ENCODE measurements around the gene FXR2.
"Not testable (repeated sequence)": the region's sequence is repeated elsewhere in the genome, so short reads cannot be mapped to it uniquely, and the experiment has no call there.

Gene FXR2

DNA sequence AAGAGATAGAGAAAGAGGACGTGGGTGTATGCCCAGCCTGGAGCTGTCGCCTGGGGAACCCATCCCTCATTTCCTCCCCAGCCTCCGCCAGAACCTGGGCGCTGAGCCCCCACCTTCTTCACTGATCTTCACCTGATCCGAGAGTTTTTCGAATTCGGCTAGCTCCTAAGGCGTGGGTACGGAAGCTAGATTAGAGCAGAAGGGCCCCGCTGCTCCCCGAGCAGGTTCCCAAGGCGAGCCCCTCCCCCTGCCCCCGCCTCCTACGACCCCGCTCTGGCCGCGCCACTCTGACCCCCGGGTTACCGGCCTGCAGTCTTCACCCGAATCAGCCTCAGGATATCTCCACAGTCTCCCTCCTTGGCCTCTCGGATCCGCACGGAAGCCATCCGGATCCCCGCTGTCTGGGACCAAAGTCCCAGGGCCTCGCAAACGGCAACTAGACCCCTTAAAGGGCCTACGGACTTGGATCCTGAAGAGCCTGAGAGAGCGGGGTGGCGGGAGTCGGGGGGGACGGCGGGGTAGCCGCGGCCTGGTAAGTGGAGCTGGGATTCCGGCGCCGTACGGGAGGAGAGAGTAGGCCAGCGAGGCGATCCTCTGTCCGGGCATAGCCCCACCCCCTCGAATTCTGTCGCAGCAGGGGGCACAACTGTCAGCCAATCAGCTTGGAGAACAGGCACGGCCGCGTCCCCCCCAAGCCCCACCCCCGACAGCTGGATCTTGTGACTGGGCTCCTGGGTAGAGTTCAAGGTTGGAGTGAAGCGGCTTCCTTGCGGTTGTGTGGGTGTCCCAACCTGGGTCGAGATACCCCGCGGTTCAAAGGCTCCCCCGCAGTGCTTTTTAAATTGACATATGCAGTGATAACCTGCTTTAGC is 12.8 kb upstream of the FXR2 start, which contains the start of gene SAT2:
SAT2 (minus strand) TSS at position 572 of the 872 bp plus-strand sequence; CDS start at position 386, 186 bp downstream.
- DNase-seq, result peak; percentile 90

GRCh38 chr17:7626956-7627249 is 12.2 kb upstream of the FXR2 start:
- no peak for DNase-seq

DNA sequence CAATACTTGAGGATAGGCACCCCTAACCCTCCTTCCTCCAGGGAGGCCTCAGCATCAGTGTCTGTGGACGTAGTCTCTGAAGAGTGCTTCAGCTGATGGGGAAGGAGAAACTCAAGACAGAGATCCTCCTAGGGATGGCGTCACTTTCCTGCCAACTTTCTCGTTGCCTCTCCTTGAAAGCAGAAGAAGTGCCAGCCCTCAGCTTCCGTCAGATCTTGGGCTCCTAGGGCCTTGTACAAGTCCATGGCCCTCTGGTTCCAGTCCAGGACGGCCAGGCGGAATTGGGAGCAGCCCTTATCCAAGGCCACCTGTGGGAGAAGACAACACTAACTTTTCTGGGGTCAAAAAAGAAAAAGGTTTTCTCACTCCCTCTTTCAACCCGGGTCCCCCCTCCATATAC is 11.6 kb upstream of the FXR2 start:
- no peak for DNase-seq

- DNase-seq, result not testable (repeated sequence)
Measured at GRCh38 chr17:7625749-7626148, 11.1 kb upstream of the FXR2 start.

DNA sequence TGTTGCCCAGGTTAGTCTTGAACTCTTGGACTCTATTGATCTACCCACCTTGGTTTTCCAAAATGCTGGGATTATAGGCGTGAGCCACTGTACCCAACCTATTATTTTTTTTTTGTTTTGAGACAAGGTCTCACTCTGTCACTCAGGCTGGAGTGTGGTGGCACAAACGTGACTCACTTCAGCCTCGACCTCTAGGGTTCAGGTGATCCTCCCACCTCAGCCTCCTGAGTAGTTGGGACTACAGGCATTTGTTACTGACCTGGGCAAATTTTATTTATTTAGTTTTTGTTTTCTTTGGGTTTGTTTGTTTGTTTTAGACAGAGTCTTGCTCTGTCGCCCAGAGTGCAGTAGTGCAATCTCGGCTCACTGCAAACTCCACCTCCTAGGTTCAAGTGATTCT is 9.0 kb upstream of the FXR2 start:
- no peak for DNase-seq

DNA sequence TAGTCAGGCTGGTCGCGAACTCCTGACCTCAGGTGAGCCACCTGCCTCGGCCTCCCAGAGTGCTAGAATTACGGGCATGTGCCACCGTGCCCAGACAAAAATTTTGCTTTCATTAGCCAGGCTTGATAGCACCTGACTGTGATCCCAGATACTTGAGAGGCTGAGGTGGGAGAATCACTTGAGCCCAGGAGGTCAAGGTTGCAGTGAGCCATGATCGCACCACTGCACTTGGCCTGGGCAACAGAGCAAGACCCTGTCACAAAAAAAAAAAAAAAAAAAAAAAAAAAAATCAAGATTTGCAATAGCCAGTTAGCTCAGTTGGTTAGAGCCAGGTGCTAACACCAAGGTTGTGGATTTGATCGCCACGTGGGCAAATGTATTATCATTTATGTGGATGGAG is 6.1 kb upstream of the FXR2 start:
- DNase-seq, result no peak

DNA sequence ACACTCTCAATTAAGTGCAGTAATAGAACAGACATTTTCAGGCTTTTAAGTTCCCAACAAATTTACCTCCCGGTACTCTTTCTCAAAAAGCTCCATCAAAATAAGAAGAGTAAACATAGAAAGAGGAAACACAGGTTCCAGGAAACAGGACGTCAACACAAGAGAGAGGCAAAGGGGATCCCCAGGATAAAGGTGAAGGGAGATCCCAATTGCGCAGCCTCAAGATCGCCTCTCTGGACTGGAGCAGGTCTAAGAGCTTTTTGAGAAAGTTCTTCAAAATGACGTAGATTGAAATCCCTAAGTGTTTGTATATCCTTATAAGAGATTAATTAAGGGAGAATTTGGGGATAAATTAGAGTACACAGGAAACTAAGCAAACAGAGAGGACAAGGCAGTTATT is 3.9 kb upstream of the FXR2 start:
- no peak for DNase-seq

DNA sequence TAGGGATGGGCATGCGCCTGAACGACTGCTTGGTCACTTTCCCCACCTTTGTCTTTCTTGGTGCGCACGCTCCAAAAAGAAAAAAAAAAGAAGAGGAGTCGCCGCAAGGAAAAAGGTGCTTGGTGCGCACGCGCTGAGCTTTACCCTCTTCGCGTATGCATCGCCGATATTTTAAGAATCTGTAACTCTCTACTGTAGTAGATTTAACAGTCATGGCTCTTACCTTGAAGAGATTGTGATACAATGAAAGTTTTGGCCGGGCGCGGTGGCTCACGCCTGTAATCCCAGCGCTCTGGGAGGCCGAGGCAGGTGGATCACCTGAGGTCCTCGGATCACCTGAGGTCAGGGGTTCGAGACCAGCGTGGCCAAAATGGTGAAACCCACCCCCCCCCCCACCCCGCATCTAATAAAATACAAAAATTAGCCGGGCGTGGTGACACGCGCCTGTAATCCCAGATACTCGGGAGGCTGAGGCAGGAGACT is 609 bp upstream of the FXR2 start:
- no peak for DNase-seq

- DNase-seq, result no peak
Measured at GRCh38 chr17:7613769-7614424, 800 bp downstream of the FXR2 start.

DNA sequence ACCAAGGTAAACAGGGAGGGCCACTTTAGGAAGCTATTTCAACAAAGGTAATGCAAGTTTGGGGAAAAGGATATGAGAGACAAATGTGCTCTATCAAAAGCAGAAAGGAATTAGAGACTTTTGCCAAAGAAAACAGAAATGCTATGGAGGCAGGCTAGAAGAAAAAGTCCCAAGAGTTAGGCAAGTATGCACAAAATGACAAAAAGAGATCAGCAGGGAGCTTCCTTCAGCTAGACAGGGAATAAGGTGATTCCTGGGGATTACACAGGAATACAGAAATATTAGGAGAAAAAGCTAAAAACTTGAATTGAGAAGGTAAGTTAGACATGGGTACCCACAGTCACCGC is 2.4 kb downstream of the FXR2 start:
- no peak for DNase-seq

DNA sequence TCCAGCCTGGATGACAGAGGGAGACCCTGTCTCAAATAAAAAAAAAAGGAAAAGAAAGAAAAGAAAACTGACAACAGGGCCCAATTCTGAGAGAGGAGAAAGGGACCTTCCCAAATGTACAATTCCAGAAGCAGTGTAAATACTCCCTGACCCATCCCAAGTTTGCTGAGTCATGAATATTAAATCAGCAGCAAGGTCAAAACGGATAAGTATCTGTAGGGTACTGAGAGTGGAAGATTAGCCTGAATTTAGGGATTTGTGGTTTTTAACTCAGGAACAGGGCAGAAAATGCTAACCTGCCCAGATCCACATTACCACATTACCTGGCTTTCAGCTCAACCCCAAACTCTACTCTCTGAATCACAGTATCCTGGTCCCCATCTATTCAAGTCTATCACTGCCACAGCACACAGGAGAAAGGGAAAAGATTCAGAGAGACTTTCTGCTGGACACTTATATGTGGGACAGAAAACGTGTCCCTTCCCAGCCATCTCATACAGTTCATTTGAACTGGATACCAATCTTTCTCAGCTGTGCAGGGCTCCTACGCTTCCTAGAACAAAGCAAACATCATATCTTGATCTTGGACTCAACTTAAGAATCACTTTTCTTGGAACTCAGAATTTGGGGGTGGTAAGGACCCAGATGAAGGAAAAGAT is 2.9 kb downstream of the FXR2 start:
- DNase-seq, result no peak

DNA sequence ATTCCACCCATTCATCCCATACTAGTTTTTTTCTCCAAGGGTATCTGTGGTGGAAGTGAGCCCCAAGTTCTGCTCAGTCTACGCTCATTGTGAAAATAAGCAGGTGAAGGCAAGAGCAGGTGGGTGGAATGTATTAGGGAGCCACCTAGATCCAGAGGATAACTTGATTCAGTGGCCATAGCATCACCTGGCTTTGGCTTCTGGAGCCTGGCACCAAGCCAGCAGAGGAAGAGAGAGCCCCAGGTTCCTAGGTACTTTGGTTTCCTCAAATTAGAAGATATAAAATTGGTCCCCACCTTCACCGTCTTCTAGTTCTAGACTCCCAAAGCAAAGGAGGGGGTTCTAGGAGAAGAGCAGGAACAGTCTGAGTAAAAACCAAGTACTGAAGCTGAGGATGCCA is 4.1 kb downstream of the FXR2 start:
- no peak for DNase-seq

GRCh38 chr17:7606280-7606679 is 8.4 kb downstream of the FXR2 start:
- no peak for DNase-seq

DNA sequence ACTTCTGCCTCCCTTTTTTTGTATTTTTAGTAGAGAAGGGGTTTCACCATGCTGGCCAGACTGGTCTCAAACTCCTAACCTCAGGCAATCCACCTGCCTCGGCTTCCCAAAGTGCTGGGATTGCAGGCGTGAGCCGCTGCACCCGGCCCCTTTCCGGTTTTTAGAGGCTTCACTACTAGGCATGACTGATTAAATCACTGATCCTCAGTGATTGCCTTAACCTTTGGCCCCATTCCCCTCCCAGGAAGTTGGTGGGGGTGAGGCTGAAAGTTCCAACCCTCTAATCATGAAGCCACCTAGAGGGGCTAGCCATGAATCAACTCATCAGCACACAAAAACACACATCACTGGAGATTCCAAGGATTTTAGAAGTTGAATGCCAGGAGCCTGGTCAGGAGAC is 17.1 kb downstream of the FXR2 start:
- not testable (repeated sequence) for DNase-seq

DNA sequence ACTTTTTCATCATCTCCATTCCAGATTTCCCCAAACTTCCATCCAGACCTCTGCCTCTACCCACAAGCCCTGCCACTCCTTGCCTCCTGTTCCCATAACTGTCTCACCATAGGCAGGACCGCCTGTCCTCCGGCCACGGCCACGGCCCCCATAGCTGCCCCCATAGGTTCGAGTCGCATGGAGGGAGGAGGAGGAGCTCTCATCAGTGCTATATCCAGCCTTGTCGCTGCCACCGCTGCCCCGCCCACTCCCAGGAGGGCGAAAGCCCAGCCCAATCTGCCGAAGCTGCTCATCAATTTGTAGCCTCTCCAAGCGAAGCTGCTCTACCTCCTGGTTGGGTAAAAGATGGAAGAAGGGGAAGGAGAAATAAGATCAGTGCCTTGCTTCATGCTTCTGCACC is 21.4 kb downstream of the FXR2 start:
- no peak for DNase-seq

DNA sequence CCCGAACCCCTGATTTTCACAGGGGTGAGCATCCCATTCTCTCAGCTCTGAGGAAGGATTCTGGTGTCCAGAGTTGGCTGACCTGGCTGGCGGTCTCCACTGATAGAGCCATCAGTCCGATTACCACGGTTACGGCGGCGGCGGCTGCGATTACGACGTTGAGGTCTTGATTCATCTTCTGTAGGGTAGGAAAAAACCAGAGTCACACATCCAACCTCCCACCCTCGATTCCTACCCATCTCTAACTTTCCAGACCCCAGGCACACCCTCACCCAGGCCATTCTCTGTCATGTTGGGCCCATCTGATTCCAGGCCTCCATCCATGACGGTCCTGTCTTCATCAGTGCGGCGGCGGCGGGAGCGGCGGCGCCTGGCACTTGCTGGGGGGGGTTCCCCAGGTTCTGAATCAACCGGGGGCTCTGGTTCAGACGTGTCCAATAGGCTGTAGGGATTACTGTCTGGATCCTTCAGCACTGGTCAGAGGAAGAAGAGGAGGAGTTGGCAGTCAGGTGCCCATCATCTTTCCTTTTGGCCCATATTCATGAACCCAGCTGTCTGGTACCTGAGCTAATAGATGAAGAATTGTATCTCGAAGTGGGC is 22.2 kb downstream of the FXR2 start:
- no peak for DNase-seq

- no peak for DNase-seq
Measured at GRCh38 chr17:7591596-7591995, 23.1 kb downstream of the FXR2 start.

- DNase-seq, result no peak
Measured at GRCh38 chr17:7590743-7591142, 24.0 kb downstream of the FXR2 start.

DNA sequence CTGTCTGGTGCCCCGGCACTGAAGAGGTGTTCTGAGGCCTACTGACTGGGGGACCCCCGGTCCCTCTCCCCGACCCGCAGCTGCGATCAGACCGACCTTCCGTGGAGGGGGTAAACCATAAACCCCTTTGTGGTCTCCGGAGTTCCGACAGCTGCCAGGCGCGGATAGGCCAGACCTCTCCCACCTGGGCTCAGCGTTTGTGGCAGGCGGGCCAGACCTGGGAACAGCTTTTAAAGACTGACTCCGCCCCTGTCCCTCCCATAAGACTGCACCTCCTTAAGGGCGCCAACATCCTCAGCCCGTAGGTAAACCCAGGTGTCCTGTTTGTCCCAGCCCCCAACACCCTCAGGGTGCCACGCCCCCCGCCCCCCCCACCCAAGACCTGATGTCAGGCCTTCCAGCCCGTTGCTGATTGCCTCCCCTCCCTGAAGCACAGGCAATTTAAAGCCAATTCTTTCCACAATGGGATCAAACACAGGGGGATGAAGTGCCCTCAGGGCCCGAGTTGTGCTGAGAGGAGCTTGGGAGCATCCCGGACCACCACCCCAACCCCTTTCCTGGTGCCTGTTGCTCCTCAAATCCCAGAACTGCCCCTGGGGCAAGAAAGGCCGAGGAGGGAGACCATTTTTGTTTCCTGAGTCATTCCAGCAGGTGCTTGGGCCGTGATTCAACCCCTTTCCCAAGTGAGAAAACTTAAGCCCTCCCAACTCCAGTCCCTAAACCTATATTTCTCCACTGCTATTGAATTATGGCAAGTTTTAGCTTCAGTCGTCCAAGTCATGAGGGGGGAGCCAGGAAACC is 24.6 kb downstream of the FXR2 start, which contains the start of gene SOX15:
SOX15 (minus strand) TSS at position 204 of the 801 bp plus-strand sequence. CDS start 418 bp downstream, outside the sequence.
- no peak for DNase-seq

DNA sequence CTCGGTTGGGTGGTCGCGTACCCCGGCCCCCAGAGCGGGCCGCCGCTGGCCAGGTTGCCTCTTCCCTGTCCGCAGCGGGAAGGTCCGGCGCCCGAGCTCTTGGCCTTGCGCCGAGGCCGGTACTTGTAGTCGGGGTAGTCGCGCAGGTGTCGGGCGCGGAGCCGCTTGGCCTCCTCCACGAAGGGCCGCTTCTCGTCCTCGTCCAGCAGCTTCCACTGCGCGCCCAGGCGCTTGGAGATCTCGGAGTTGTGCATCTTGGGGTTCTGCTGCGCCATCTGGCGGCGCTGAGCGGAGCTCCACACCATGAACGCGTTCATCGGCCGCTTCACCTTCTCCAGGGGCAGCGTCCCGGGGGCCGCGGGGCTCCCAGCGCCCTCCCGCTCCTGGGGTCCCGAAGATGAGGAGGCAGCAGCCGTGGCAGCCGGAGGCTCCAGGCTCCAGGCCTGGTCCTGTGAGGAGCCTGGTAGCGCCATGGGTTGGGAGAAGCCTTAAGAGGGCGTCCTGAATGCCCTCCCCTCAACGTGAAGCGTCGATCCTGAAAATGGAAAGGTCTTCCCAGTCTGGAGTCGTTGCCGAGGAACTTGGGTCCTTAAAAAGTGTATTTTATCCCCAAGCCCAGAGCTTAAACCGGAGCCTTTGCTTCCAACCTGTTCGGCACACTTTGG is 25.4 kb downstream of the FXR2 start:
- DNase-seq, result peak; percentile 86

DNA sequence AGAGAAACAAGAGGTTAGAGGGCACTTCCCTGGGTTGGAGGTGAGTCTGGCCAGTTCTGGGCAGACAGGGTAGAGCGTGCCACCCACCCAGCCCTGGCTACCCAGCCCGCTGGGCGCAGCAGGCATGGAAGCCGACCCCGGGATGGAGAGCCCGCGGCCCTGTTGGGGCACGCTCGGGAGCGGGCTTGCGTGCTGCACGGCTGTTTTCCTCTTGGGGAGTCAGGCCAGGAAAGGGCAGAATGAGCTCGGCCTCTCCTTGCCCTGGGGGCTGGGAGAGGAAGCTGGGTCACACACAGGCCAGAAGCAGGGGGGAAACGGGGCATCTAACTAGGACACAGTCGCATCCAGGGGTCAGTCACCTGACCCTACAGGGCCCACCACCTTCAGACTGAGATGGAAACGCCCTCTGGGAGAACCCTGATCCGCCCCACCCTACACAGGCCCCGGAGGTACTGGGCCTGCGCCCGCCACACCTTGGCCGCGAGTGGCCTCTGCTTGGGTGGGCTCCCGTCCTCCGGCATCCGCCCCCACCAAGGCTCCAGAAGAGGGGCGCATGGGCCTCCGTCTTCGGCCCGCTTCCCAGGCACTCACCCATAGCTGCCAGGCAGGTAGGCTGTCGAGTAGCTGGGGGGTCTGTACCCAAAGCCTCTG is 26.0 kb downstream of the FXR2 start:
- no peak for DNase-seq

Measured in activated CD8-positive, alpha-beta memory T cell treated with anti-CD3 and anti-CD28 coated beads for 24 hours (primary cell).